HCT116 (cell line): ENCODE measurements around the gene INSL4. TPM values are rescaled to one million over a fixed set of nuclear protein-coding genes. Genes with fewer than 3 reads are reported as not detected.

Source experiments
- ATAC-seq: fragments of 200-7000 bp; cut with Tn5 transposase; 2 replicates; pipeline ENCODE4 v1.9.1; 2020; ENCODE audit warnings: mild to moderate bottlenecking, moderate library complexity
- BruUV-seq: library from RNA; stranded (reverse); fragments of 400-500 nt; replicated peaks from 2 replicates; lab custom pipeline; 2021; lab: Mats Ljungman, UMichigan
- CTCF ChIA-PET: fragments of 300-600 bp; sonication (Branson Sonifier 250); formaldehyde crosslinking; loops from one replicate; lab custom pipeline; 2021; ENCODE audit warnings: antibody characterized with exemption; lab: Charles Lee
- POLR2A ChIA-PET: fragments of 300-600, 350-600 bp; sonication (Branson Sonifier 250); formaldehyde crosslinking; loops from one replicate; lab custom pipeline; 2021; ENCODE audit warnings: antibody characterized with exemption; lab: Charles Lee
- RAD21 ChIA-PET, 2 experiments: fragments of 300-600 bp; sonication (Branson Sonifier 250); formaldehyde crosslinking; loops; one replicate each; lab custom pipeline; 2023; ENCODE audit warnings: low total read pairs in 2 of 2; ENCODE audit not compliant: uncharacterized antibody in 2 of 2, unreplicated experiment in 2 of 2, low non-redundant PET in 1 of 2; lab: Charles Lee
- DNase-seq: peaks from one replicate; pipeline ENCODE4 v3.0.0-alpha.2; 2010; ENCODE audit warnings: low read depth, low spot score
- H2AFZ ChIP-seq: fragments of 200-600 bp; shearing (Covaris generic), sonication (generic); 2 replicates; pipeline ENCODE4 v1.6.1; 2017; ENCODE audit warnings: low read depth, mixed run types, mixed read lengths, antibody characterized with exemption, low read length; ENCODE audit not compliant: poor library complexity, severe bottlenecking
- H3K27ac ChIP-seq: 2 replicates; pipeline ENCODE4 v1.5.1; 2012; ENCODE audit warnings: low read depth, low read length
- H3K27me3 ChIP-seq: fragments of 200-600 bp; sonication (generic); 2 replicates; pipeline ENCODE4 v1.6.1; 2016; ENCODE audit warnings: mixed run types, low read length, mixed read lengths; ENCODE audit not compliant: insufficient read depth
- H3K36me3 ChIP-seq, 2 experiments: fragments of 200-500 bp in 1 of 2; fragments of 200-600 bp in 1 of 2; sonication (Bioruptor generic) in 1 of 2; sonication (generic) in 1 of 2; 2 replicates each; pipeline versions ENCODE4 v1.5.1 to v1.6.1; 2014 to 2016; ENCODE audit warnings: low read length in 2 of 2, inconsistent platforms in 1 of 2, mixed read lengths in 1 of 2, mixed run types in 1 of 2; ENCODE audit not compliant: insufficient read depth in 2 of 2, control insufficient read depth in 1 of 2
- H3K4me1 ChIP-seq, 2 experiments: fragments of 200-600 bp in 1 of 2; sonication (generic) in 1 of 2; 2 replicates each; pipeline versions ENCODE4 v1.5.1 to v1.6.1; 2012 to 2017; ENCODE audit warnings: low read length in 2 of 2, inconsistent platforms in 1 of 2, mild to moderate bottlenecking in 1 of 2, mixed read lengths in 1 of 2, mixed run types in 1 of 2, moderate library complexity in 1 of 2; ENCODE audit not compliant: insufficient read depth in 2 of 2, control insufficient read depth in 1 of 2
- H3K4me2 ChIP-seq: fragments of 200-600 bp; sonication (generic); 2 replicates; pipeline ENCODE4 v1.6.1; 2017; ENCODE audit warnings: mixed run types, low read length, mixed read lengths
- H3K4me3 ChIP-seq, 2 experiments: fragments of 200-600 bp in 1 of 2; sonication (generic) in 1 of 2; replicated peaks in 1 of 2; 2 replicates each; pipeline ENCODE4 v1.5.1; 2011 to 2016; ENCODE audit warnings: low read length in 2 of 2, control low read depth in 1 of 2, low read depth in 1 of 2, mild to moderate bottlenecking in 1 of 2, mixed read lengths in 1 of 2, mixed run types in 1 of 2
- H3K79me2 ChIP-seq: fragments of 200-600 bp; sonication (generic); 2 replicates; pipeline ENCODE4 v1.6.1; 2017; ENCODE audit warnings: mild to moderate bottlenecking, mixed run types, low read length, moderate library complexity, mixed read lengths; ENCODE audit not compliant: insufficient read depth
- H3K9ac ChIP-seq: fragments of 200-600 bp; sonication (generic); 2 replicates; pipeline ENCODE4 v1.6.1; 2016; ENCODE audit warnings: low read length, mixed read lengths
- H3K9me2 ChIP-seq: fragments of 200-600 bp; sonication (generic), shearing (Covaris generic); 2 replicates; pipeline ENCODE4 v1.6.1; 2017; ENCODE audit warnings: mixed run types, mild to moderate bottlenecking, moderate library complexity; ENCODE audit not compliant: insufficient read depth
- H3K9me3 ChIP-seq, 2 experiments: fragments of 200-500 bp in 1 of 2; fragments of 200-600 bp in 1 of 2; sonication (Bioruptor generic) in 1 of 2; sonication (generic) in 1 of 2; 2 replicates each; pipeline ENCODE4 v1.6.1; 2014 to 2017; ENCODE audit warnings: low read length in 2 of 2, mixed read lengths in 2 of 2, inconsistent platforms in 1 of 2, low read depth in 1 of 2, mild to moderate bottlenecking in 1 of 2, mixed run types in 1 of 2, moderate library complexity in 1 of 2; ENCODE audit not compliant: control insufficient read depth in 1 of 2, insufficient read depth in 1 of 2
- H4K20me1 ChIP-seq: fragments of 200-600 bp; sonication (generic), shearing (Covaris generic); 2 replicates; pipeline ENCODE4 v1.6.1; 2017; ENCODE audit warnings: mixed run types, mild to moderate bottlenecking, moderate library complexity; ENCODE audit not compliant: insufficient read depth
- CBX3 ChIP-seq: IDR thresholded peaks from 2 replicates; pipeline ENCODE4 v1.6.1; 2012; ENCODE audit warnings: low read depth
- EGR1 ChIP-seq: IDR thresholded peaks from 2 replicates; pipeline ENCODE4 v1.6.1; 2012; ENCODE audit warnings: low read depth
- MAX ChIP-seq: IDR thresholded peaks from 2 replicates; pipeline ENCODE4 v1.6.1; 2012
- POLR2A ChIP-seq: IDR thresholded peaks from 2 replicates; pipeline ENCODE4 v1.7.0; 2011; ENCODE audit warnings: borderline replicate concordance; ENCODE audit not compliant: insufficient read depth, insufficient read length; ENCODE audit errors: extremely low read depth
- POLR2AphosphoS5 ChIP-seq: IDR thresholded peaks from 2 replicates; pipeline ENCODE4 v1.6.1; 2011; ENCODE audit warnings: mild to moderate bottlenecking, low read depth, low read length, moderate library complexity
- RAD21 ChIP-seq: IDR thresholded peaks from 2 replicates; pipeline ENCODE4 v1.6.1; 2012; ENCODE audit warnings: low read depth, mild to moderate bottlenecking
- REST ChIP-seq: IDR thresholded peaks from 2 replicates; pipeline ENCODE4 v1.6.1; 2012; ENCODE audit warnings: low read depth
- SP1 ChIP-seq: IDR thresholded peaks from 2 replicates; pipeline ENCODE4 v1.6.1; 2012; ENCODE audit warnings: low read depth
- SRF ChIP-seq: IDR thresholded peaks from 2 replicates; pipeline ENCODE4 v1.6.1; 2012; ENCODE audit warnings: low read depth
- TCF7L2 ChIP-seq: IDR thresholded peaks from 2 replicates; pipeline ENCODE4 v1.7.0; 2011; ENCODE audit warnings: borderline replicate concordance, inconsistent platforms; ENCODE audit not compliant: insufficient read depth, insufficient read length; ENCODE audit errors: extremely low read depth
- YY1 ChIP-seq: IDR thresholded peaks from 2 replicates; pipeline ENCODE4 v1.6.1; 2011; ENCODE audit warnings: low read length, low read depth, moderate library complexity, mild to moderate bottlenecking; ENCODE audit not compliant: insufficient replicate concordance; ENCODE audit errors: extremely low read depth
- intact Hi-C: fragments of 100-400 bp; cut with micrococcal nuclease; formaldehyde crosslinking; loops from 2 replicates; pipeline ENCODE4 v1.10.0; 2022
- total RNA-seq: library from RNA; stranded (reverse); gene quantifications from one replicate; pipeline ENCODE4 v1.2.1, GENCODE V29; 2021; ENCODE audit not compliant: unreplicated experiment

INSL4 gene
- total RNA-seq, 1 experiment from 2014 or later, result not detected

GRCh38 chr9:5230554-5230953 lies 665 bp upstream of the INSL4 start:
- Histone ChIP-seq H3K27ac (no peak overlapping the region), H3K9me3 (no peaks in the 10 kb centered on the region), H3K4me1 (no peaks in the 10 kb centered on the region), H3K79me2 (no peaks in the 10 kb centered on the region), H2AFZ (no peak overlapping the region), H3K9me2 (no peaks in the 10 kb centered on the region), H3K4me2 (no peak overlapping the region), H3K27me3 (peaks cover 30% of the 10 kb centered on the region; the same call in 1 of the 2 replicates), H3K9ac (no peak overlapping the region), H3K36me3 (no peaks in the 10 kb centered on the region), H3K4me3 (no peak overlapping the region)
- ATAC-seq, result no peak
- intact Hi-C loops, result no loop called here
- BruUV-seq, result no TSS peak
- POLR2A ChIA-PET, result no interaction called here
- CTCF ChIA-PET, result no interaction called here
- DNase-seq, result no peak
- RAD21 ChIA-PET, result no interaction called here
- TF ChIP-seq YY1 (no peak), SP1 (no peak), CBX3 (no peak), MAX (no peak), SRF (no peak), POLR2AphosphoS5 (no peak), REST (no peak), POLR2A (no peak), RAD21 (no peak), EGR1 (no peak), TCF7L2 (no peak)
- TF ChIP-seq, all 23 proteins: peak for 0
- H4K20me1 ChIP-seq, result no peaks in the 10 kb centered on the region
